ENCODE results near the gene MGAT4A.

- TF ChIP-seq CTCF (IDR thresholded peaks at IDR 0.05) (no peak), POLR2A (IDR thresholded peaks at IDR 0.05) (no peak)
These were observed 147.7 kb downstream of the MGAT4A start for GRCh38 chr2:98583276-98583675.

Data from sigmoid colon (tissue), 3 donors.